Measurements from ENCODE around the gene ACAA1. TPM values are rescaled to one million over a fixed set of nuclear protein-coding genes. Genes with fewer than 3 reads are reported as not detected.

Gene ACAA1
- total and polyA plus RNA-seq, 12 donors = 42.3 to 200 (median 106) TPM

GRCh38 chr3:38141173-38141951 is 4.4 kb upstream of the ACAA1 start:
- 86 to 98% (median 94%) methylated on average over 7 of the region's 7 CpGs for WGBS, 4 donors
- no peak overlapping the region for H3K27ac ChIP-seq
- H3K9me3 ChIP-seq (replicated peaks in 1 of 3) = no peaks in the 10 kb centered on the region
- peak in 1 of 7 donors; percentile 41 for DNase-seq
- H3K4me3 ChIP-seq = no peak overlapping the region
- H3K36me3 ChIP-seq (replicated peaks in 1 of 2) = peaks cover 0 to 20% of the 10 kb centered on the region in 2 donors
- no peaks in the 10 kb centered on the region for H3K27me3 ChIP-seq
- no peak for TF ChIP-seq CTCF (IDR thresholded peaks at IDR 0.05)
- no peak for TF ChIP-seq POLR2A (IDR thresholded peaks at IDR 0.05)
- intact Hi-C loops (cut with DNase I) = loop anchor here in 1 of 2 donors (10.0 kb wide), 1 partner anchor 343 kb away; no protein-coding TSS in a partner anchor
- peaks cover 8 to 24% of the 10 kb centered on the region in 2 donors for H3K4me1 ChIP-seq (replicated peaks in 1 of 2)

GRCh38 chr3:38140326-38141172 is 3.6 kb upstream of the ACAA1 start:
- peaks cover 0 to 20% of the 10 kb centered on the region in 2 donors for H3K36me3 ChIP-seq (replicated peaks in 1 of 2)
- no peak overlapping the region for H3K27ac ChIP-seq
- intact Hi-C loops (cut with DNase I) = loop anchor here in 1 of 2 donors (10.0 kb wide), 1 partner anchor 344 kb away; no protein-coding TSS in a partner anchor
- DNase-seq = peak in 2 of 7 donors; percentile 15 to 54
- no peak overlapping the region for H3K4me3 ChIP-seq
- no peaks in the 10 kb centered on the region for H3K9me3 ChIP-seq (replicated peaks in 1 of 3)
- H3K27me3 ChIP-seq = no peaks in the 10 kb centered on the region
- WGBS, 4 donors = 93 to 97% (median 96%) methylated on average over 4 to 13 of the region's 13 CpGs
- peaks cover 13 to 30% of the 10 kb centered on the region in 2 donors for H3K4me1 ChIP-seq (replicated peaks in 1 of 2)
- TF ChIP-seq CTCF (IDR thresholded peaks at IDR 0.05) (no peak), POLR2A (IDR thresholded peaks at IDR 0.05) (no peak)

- WGBS, 4 donors = 81 to 84% (median 82%) methylated on average over 4 to 7 of the region's 7 CpGs
- no peak for TF ChIP-seq CTCF (IDR thresholded peaks at IDR 0.05)
- H3K27me3 ChIP-seq = no peaks in the 10 kb centered on the region
- H3K4me3 ChIP-seq = peak overlapping the region in 1 of 4 donors; percentile 76
- peaks cover 18 to 39% of the 10 kb centered on the region in 2 donors for H3K4me1 ChIP-seq (replicated peaks in 1 of 2)
- H3K9me3 ChIP-seq (replicated peaks in 1 of 3) = no peaks in the 10 kb centered on the region
- H3K27ac ChIP-seq = no peak overlapping the region
- H3K36me3 ChIP-seq (replicated peaks in 1 of 2) = peaks cover 0 to 22% of the 10 kb centered on the region in 2 donors
- DNase-seq = peak in 2 of 7 donors; percentile 13 to 51
- intact Hi-C loops (cut with DNase I) = loop anchor here in 1 of 2 donors (10.0 kb wide), 1 partner anchor 345 kb away; no protein-coding TSS in a partner anchor
Measured at GRCh38 chr3:38139652-38140051, 2.7 kb upstream of the ACAA1 start.

GRCh38 chr3:38139191-38139590 is 2.3 kb upstream of the ACAA1 start:
- TF ChIP-seq POLR2A (IDR thresholded peaks at IDR 0.05) = no peak
- no peak for TF ChIP-seq CTCF (IDR thresholded peaks at IDR 0.05)
- no peaks in the 10 kb centered on the region for H3K9me3 ChIP-seq (replicated peaks in 1 of 3)
- H3K4me3 ChIP-seq = peak overlapping the region; percentile 62 to 94 (median 77)
- intact Hi-C loops (cut with DNase I) = no loop called here
- H3K4me1 ChIP-seq (replicated peaks in 1 of 2) = peaks cover 18 to 40% of the 10 kb centered on the region in 2 donors
- H3K36me3 ChIP-seq (replicated peaks in 1 of 2) = peaks cover 0 to 27% of the 10 kb centered on the region in 2 donors
- H3K27me3 ChIP-seq = no peaks in the 10 kb centered on the region
- peak in 1 of 7 donors; percentile 55 for DNase-seq
- peak overlapping the region in 4 of 5 donors; percentile 88 to 97 (median 93) for H3K27ac ChIP-seq
- 13 to 35% (median 14%) methylated on average over 8 of the region's 8 CpGs for whole genome bisulfite sequencing, 4 donors
